Mucosa of descending colon (tissue), 3 donors: Measurements from ENCODE around the gene MANBA. TPM values are rescaled to one million over a fixed set of nuclear protein-coding genes. Genes with fewer than 3 reads are reported as not detected.

Source experiments
- ATAC-seq: fragments of 200-7000 bp; cut with Tn5 transposase; one replicate; pipeline ENCODE4 v1.9.1; 2020; ENCODE audit warnings: mild to moderate bottlenecking, moderate library complexity
- DNase-seq, 3 donors: peaks; one replicate each; pipeline ENCODE4 v3.0.0-alpha.2; 2020
- H3K36me3 ChIP-seq: fragments of 200-600 bp; one replicate; pipeline ENCODE4 v1.8.0; 2021; ENCODE audit warnings: low read depth, mild to moderate bottlenecking
- H3K4me1 ChIP-seq: fragments of 200-600 bp; one replicate; pipeline ENCODE4 v1.8.0; 2021; ENCODE audit warnings: low read depth, mild to moderate bottlenecking
- H3K4me3 ChIP-seq: fragments of 200-600 bp; one replicate; pipeline ENCODE4 v1.8.0; 2021; ENCODE audit warnings: mild to moderate bottlenecking
- H3K9me3 ChIP-seq: fragments of 200-600 bp; one replicate; pipeline ENCODE4 v1.8.0; 2021; ENCODE audit warnings: mild to moderate bottlenecking
- intact Hi-C, 2 donors: fragments of 100-400 bp; cut with DNase I in 1 of 2; cut with micrococcal nuclease in 1 of 2; formaldehyde crosslinking; loops; one replicate each; pipeline versions ENCODE4 v1.11.0 to v1.11.1; 2022; cut with DNase I, micrococcal nuclease
- total RNA-seq, 3 donors: library from RNA; stranded (reverse); fragmentation: NEBNext Ultra II Directional in 2 of 3; extraction: Animal tissue kit (Norgen Biotek cat#: 25700) in 2 of 3; gene quantifications; one replicate each; pipeline versions ENCODE4 v1.2.1 to v1.2.4, GENCODE V29; 2021 to 2023
- TF ChIP-seq, protein P1 (sequence below): fragments of 200-600 bp; IDR thresholded peaks from one replicate; pipeline ENCODE4 v1.8.0; 2022; ENCODE audit warnings: antibody characterized with exemption, mild to moderate bottlenecking
- donor health status: DM: no; HTN: no; CAD: no; lungs with moderate emphysema.
- donor health status: DM: no; HTN: no; CAD: no.
- donor health status: DM: no; HTN: yes; CAD: no.

The MANBA gene
- total RNA-seq, 3 donors from 2014 or later, result 15.5 to 25.0 (median 19.9) TPM

DNA sequence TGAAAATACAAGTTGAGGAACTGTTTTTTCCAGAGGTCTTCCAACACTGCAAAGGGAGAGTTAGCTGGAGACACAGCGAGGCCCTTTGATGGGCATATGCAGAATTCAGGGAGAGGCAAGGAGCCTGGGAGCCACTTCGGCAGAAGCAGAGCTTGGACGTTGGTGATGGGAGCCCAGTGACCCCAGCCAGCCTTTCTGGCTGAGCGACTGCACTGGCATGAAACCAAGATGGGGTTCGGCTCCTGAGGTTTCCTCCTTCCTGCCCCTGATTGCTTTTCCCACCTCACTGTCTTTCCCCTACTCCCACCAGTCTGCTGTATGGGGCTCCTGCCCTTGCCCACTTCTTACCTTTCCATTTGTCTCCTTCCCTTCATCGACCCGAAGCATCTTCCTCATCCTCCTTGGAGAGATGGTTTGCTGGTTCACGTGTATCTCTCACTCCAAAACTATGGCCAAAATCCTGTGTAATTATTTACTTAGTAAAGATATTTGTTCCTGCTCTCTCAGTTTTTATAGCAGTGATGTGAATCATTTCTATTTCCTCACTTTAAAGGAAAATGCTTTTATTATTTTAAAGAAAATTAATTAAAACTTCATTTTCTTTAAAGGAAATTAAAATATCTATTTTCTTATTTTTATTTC, 159.1 kb downstream of the MANBA start:
- no peak overlapping the region for H3K4me3 ChIP-seq
- ATAC-seq (no peak), DNase-seq (no peak)
- TF ChIP-seq, protein P1, sequence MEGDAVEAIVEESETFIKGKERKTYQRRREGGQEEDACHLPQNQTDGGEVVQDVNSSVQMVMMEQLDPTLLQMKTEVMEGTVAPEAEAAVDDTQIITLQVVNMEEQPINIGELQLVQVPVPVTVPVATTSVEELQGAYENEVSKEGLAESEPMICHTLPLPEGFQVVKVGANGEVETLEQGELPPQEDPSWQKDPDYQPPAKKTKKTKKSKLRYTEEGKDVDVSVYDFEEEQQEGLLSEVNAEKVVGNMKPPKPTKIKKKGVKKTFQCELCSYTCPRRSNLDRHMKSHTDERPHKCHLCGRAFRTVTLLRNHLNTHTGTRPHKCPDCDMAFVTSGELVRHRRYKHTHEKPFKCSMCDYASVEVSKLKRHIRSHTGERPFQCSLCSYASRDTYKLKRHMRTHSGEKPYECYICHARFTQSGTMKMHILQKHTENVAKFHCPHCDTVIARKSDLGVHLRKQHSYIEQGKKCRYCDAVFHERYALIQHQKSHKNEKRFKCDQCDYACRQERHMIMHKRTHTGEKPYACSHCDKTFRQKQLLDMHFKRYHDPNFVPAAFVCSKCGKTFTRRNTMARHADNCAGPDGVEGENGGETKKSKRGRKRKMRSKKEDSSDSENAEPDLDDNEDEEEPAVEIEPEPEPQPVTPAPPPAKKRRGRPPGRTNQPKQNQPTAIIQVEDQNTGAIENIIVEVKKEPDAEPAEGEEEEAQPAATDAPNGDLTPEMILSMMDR, result no peak
- peaks cover 4% of the 10 kb centered on the region for H3K36me3 ChIP-seq
- H3K4me1 ChIP-seq, result no peaks in the 10 kb centered on the region
- H3K9me3 ChIP-seq, result no peaks in the 10 kb centered on the region
- intact Hi-C loops, result no loop called here

DNA sequence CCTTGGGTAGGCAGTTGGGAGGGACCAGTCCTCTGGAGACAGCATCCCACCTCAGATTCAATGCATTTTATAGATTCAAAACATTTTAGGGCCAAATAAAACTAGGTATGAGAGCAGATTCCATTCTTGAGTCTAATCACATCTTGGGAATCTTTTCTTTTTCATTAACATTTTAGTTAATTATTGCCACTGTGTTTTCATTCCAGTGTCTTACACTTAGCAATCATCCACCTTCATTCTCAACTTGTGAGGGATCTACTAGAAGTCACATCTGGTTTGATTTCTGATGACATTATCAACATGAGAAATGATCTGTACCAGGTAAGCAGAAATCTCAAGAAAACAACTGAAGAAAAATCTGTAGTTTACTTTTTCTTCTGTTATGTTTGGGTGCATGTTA, 160.1 kb downstream of the MANBA start:
- H3K4me1 ChIP-seq, result no peaks in the 10 kb centered on the region

DNA sequence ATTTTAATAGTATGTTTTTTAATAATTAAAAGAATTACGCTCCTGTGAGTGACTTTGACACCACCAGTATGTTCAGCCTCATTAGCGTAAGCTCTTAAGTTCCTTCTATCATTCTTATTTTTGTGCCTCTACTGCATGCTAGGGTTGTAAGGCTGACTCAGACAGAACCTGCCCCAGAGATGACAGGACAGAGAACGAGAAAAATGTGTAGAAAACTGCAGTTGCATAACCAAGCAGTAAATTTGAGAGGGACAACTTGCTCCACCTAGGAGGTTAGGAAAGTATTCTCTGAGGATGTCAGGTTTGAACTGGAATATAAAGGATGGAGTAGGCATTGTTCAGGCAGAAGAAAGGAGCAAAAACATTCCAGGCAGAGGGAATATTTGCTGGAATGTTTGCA, 160.9 kb downstream of the MANBA start:
- Histone ChIP-seq H3K4me1 (no peaks in the 10 kb centered on the region), H3K9me3 (no peaks in the 10 kb centered on the region), H3K4me3 (no peak overlapping the region), H3K36me3 (peaks cover 7% of the 10 kb centered on the region)
- intact Hi-C loops, result no loop called here
- TF ChIP-seq, protein P1, result no peak
- DNase-seq (no peak), ATAC-seq (no peak)

More for the DNA sequence above, 160.1 kb downstream of the MANBA start:
- intact Hi-C loops, result no loop called here
- Histone ChIP-seq H3K36me3 (peaks cover 7% of the 10 kb centered on the region), H3K9me3 (no peaks in the 10 kb centered on the region), H3K4me3 (no peak overlapping the region)
- TF ChIP-seq, protein P1, result no peak
- DNase-seq, result no peak
- ATAC-seq, result no peak

DNA sequence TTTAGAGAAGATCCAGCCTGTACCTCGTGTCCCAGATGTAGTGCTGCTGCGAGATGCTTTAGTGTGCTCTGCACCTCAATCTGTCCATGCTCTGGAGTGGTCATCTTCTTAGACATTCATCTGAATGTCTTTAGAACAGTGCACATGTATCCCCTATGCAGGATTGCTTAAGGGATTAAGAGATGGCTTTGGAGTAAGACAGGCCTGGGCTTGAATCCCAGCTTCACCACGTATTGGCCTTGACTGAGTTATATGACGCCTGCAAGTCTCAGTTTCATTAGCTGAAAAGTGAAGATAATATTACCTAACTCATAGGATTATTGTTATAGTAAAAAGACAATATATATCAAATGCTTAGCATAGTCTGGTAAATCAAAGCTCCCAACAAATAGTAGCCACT, 161.3 kb downstream of the MANBA start:
- TF ChIP-seq, protein P1, result no peak
- Histone ChIP-seq H3K9me3 (no peaks in the 10 kb centered on the region), H3K4me3 (no peak overlapping the region), H3K36me3 (peaks cover 7% of the 10 kb centered on the region), H3K4me1 (no peaks in the 10 kb centered on the region)
- no peak for ATAC-seq
- DNase-seq, result no peak
- intact Hi-C loops, result no loop called here

DNA sequence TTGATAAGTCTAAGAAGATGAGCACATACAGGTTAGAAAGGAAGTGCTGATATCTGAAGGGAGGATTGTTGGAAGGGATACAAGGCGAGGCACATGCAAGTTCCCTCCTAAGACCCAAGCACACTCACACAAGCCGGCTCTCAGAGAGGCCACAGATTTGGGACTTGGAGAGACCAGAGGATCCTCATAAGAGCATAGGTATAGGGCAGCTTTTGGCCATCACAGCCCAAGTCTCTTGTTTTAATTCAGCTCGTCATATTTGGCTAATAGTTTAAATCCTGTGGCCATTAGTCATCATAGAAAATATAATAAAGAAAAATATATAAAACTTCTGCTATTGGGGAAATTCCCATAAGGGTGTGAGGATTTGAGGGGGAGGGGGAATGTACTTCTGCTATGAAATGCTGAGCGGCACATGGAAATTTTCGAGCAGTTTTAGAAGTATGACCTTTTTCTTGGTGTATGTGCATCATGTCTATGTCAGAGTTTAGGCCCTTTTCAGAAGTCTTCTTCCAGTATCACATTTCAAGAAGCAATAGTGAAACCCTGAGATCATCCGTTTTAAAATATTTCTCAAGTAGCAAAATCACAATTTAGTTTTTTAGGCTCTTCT, 161.9 kb downstream of the MANBA start:
- DNase-seq (no peak), ATAC-seq (no peak)
- intact Hi-C loops, result no loop called here
- H3K4me3 ChIP-seq, result no peak overlapping the region
- no peaks in the 10 kb centered on the region for H3K4me1 ChIP-seq
- peaks cover 7% of the 10 kb centered on the region for H3K36me3 ChIP-seq
- TF ChIP-seq, protein P1, result no peak
- H3K9me3 ChIP-seq, result no peaks in the 10 kb centered on the region
